Activated CD8-positive, alpha-beta memory T cell treated with anti-CD3 and anti-CD28 coated beads, Interleukin-2, amount 50 U/mL, for 4 hours (primary cell): Measurements from ENCODE around the gene SNX2.

Source experiments
- DNase-seq: peaks from one replicate; pipeline ENCODE4 v3.0.0-alpha.2; 2020

Gene SNX2

GRCh38 chr5:122774519-122774860, 390 bp upstream of the SNX2 start:
- no peak for DNase-seq

- no peak for DNase-seq
Measured at GRCh38 chr5:122775550-122776542, 966 bp downstream of the SNX2 start.

DNA sequence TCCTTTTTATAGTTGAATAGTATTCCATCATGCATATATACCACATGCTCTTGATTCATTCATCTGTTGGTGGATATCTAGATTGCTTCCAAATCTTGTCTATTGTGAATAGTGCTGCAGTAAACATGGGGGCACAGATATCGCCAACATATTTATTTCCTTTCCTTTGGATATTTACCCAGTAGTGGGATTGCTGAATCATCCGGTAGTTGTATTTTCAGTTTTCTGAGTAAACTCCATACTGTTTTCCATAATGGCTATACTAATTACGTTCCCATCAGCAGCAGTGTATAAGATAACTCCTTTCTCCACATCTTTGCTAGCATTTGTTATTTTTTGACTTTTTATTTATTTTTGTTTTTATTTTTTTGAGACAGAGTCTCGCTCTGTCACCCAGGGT, 3.3 kb downstream of the SNX2 start:
- DNase-seq: no peak

GRCh38 chr5:122779451-122779850, 4.6 kb downstream of the SNX2 start:
- DNase-seq: no peak

DNA sequence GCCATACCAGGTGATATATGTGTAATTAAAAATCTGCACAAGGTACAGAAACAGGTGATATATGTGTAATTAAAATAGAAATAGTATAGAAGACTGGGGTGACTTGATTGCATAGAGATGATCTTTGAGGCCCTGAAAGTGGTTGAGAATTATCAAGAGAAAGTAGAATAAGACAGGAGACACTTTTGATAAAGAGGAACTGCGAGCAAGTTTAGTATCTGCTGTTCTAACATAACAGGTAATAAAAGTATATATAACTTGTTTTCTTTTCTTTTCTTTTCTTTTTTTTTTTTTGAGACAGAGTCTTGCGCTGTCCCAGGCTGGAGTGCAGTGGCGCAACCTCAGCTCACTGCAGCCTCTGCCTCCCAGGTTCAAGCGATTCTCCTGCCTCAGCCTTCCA, 5.4 kb downstream of the SNX2 start:
- DNase-seq: no peak

- DNase-seq: no peak
Measured at GRCh38 chr5:122781465-122781864, 6.6 kb downstream of the SNX2 start.

- no peak for DNase-seq
Measured at GRCh38 chr5:122785294-122785693, 10.4 kb downstream of the SNX2 start.

GRCh38 chr5:122788371-122788770, 13.5 kb downstream of the SNX2 start:
- no peak for DNase-seq

DNA sequence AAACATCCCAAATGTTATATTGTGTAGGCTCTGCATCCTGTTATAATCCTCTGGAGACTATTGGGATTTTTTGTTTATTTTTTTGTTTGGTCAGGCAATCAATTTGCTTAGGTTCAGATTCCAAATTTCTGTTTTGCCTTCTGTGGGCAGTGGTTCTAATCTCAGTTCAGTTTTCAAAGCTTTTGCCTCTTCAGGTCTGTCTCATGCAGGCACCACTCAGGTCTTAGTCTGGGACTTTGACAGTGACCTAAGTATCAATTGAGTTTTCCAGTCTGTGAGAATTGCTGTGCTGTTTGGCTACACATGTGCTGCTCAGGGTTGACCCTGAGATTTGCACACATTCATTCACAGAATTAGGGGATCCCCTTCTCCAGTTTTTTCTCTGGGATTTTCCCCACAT, 14.1 kb downstream of the SNX2 start:
- no peak for DNase-seq

GRCh38 chr5:122789461-122790171, 14.7 kb downstream of the SNX2 start:
- DNase-seq: no peak

- DNase-seq: no peak
Measured at GRCh38 chr5:122790354-122791103, 15.6 kb downstream of the SNX2 start.

DNA sequence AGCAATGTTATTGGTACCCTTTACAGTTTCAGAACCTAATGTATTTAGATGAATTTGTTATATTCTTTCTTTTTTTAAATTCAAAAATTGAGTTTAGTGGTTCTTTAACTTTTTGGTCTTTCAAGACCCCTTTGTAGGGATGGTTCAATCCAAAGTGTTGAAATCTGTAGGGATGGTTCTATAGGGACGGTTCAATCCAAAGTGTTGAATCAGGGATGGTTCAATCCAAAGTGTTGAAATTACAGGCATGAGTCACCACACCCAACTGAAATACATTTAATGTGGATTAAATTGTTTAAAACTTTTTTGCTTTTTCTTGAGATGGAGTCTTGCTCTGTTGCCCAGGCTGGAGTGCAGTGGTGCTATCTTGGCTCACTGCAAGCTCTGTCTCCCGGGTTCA, 30.6 kb downstream of the SNX2 start:
- no peak for DNase-seq

DNA sequence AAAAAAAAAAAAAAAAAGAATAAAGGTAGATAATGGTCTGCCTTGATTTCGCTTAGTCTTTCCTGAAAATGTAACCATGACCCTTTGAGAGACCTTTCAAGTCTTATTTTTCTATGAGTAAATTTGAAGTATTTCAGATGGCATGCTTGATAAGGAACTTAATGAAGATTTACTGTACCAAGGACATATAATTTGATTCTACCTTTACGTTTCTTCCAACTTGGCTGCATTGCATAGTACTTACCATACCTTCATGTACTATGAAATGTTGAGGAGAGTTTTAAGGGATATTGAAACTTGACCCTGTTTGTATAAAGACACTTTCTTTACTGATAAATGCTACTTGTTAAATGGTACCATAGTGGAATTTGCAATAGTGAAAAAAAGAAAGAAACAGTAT, 35.5 kb downstream of the SNX2 start:
- DNase-seq: no peak

DNA sequence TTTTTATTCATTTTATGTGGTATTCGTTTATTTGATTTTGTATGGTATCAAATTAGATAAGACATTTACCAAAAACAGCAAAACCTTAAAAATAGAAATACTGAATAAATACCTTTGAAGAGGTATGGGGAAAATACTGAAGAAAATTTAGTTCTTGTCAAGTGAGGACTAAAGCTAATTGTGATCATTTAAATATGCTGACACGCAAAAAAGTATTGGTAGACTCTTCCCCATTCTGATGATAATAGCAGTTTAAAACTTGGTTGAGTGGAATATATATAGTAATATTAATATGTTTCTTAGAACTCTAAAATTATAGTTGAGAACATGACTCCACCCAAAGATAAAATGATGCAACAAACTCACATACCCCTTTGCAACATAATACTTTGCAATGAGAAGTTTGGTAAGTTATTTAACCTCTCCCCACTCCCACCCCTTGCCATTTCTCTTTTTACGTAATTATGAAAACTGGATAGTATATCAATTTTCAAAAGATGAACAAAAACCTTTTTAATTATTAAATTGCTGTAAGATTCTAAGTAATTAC, 40.4 kb downstream of the SNX2 start:
- DNase-seq: no peak

DNA sequence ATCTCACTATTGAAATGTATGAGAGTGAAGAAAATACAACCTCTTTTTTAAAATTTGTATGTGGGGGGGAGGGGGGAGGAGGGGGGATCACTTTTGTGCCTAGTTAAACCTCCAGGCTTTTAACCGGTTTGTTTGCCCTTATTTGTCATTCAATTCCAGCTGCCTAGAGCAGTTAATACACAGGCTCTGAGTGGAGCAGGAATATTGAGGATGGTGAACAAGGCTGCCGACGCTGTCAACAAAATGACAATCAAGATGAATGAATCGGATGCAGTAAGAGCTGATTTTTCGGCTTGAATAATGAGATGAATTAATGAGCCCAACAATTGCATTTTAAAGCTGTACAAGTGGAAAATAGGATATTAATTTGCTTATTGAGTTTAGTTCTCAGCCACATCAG, 41.9 kb downstream of the SNX2 start:
- no peak for DNase-seq

DNA sequence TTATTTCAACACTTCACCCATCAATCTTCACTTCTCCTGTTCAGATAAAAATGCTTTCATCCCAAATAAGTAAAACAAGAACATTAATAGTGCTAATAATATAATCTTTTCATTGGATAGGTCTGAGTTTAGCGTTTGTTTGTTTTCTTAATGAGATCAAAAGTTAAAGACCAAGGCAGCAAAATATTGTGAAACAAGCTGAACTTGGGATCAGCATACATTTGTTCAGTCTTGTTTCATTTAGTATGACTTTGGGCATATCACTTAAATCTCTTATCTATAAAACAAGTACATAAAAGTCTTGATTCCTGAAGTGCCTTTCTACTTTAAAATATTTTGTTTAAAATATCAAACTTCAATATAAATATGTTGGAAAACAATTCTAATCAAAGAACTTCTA, 57.1 kb downstream of the SNX2 start:
- no peak for DNase-seq

- no peak for DNase-seq
Measured at GRCh38 chr5:122835681-122836080, 60.8 kb downstream of the SNX2 start.

- no peak for DNase-seq
Measured at GRCh38 chr5:122836947-122837346, 62.1 kb downstream of the SNX2 start.

DNA sequence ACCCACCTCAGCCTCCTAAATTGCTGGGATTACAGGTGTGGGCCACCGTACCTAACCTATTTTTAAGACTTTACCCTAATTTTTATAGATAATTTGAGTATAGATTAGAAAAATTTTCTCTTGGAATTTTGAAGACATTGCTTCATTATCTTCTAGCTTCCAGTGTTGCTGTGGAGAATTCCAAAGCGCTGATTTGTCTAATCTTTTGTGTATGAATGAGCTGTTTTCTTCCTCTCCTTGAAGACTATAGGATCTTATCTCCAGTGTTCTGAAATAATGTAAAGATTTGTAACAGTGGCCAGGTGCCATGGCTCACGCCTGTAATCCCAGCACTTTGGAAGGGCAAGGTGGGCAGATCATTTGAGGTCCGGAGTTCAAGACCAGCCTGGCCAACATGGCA, 64.9 kb downstream of the SNX2 start:
- no peak for DNase-seq

- DNase-seq: no peak
Measured at GRCh38 chr5:122842016-122842580, 67.2 kb downstream of the SNX2 start.

DNA sequence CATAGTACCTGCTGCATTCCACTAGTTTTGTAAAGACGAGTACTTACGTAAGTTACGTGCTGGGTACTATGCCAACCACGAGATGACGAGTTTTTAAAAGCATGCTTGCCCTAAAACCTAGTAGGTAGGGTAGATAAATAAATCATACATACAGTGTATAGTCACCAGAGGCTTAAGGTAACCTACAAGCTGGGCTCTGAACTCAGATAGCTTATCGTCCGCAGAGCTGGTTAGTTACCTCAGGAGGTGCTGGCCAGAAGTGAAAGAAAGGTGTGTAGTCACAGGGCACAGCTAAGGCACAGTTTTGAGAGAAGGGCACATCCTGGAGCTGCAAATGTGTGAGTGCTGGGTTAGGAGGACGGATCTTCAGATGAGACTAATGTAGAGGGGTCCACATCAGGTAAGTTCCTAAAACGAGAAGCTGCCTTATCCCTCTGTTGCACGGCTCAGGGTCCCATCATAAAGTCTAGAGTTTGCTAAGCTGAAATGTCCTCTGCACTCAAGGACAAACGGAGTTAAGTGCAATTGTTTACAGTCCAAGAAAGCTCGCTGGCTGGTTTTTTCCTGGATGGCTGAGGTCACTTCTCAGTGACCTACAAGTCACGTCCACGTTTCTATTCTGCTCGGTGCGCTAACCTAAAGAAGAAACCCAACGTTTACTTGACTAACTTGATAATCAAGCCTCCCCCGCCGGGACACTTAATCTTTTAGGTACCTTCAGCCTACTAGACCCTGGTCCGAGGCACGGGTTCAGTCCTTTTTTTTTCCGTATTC, 69.4 kb downstream of the SNX2 start:
- DNase-seq: no peak

DNA sequence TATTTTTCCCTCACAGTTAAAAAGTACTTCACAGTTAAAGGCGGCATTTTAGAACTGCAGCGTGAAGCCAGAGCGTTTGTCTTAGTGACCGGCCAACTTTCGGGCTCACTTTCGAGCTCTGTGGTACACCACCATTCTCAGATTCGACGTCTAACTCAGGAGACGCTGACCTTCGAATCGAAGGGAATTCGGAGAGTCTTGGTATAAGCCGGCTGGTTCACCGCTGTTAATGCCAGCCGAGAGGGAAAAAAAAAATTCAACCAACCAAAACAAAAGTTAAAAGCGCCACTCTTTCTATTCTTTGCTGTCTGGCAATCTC, 70.0 kb downstream of the SNX2 start:
- DNase-seq: no peak
